Activated T-cell treated with anti-CD3 and anti-CD28 coated beads, Interleukin-2, amount 50 U/mL, for 72 hours (primary cell): ENCODE results near the gene FHL2. TPM values are rescaled to one million over a fixed set of nuclear protein-coding genes. Genes with fewer than 3 reads are reported as not detected.

ENCODE experiments used
- ATAC-seq, 2 donors: fragments of 150-1000 bp; cut with Tn5 transposase; replicated peaks in 1 of 2; 2 replicates each; pipeline ENCODE4 v1.10.0; 2021; ENCODE audit warnings: moderate library complexity in 2 of 2, mild to moderate bottlenecking in 1 of 2
- DNase-seq, 2 donors: peaks; one replicate each; pipeline ENCODE4 v3.0.0; 2021 to 2022; ENCODE audit warnings: mixed read lengths in 1 of 2
- H3K27ac Mint-ChIP-seq: one replicate; pipeline ENCODE4 v1.8.0; 2022; ENCODE audit warnings: mild to moderate bottlenecking, moderate library complexity, mixed read lengths
- H3K27me3 Mint-ChIP-seq: one replicate; pipeline ENCODE4 v1.8.0; 2022; ENCODE audit warnings: low read depth, mixed read lengths
- H3K36me3 Mint-ChIP-seq, 2 donors: one replicate each; pipeline ENCODE4 v1.8.0; 2022; ENCODE audit warnings: mixed read lengths in 2 of 2, mild to moderate bottlenecking in 1 of 2; ENCODE audit not compliant: insufficient read depth in 2 of 2
- H3K4me1 Mint-ChIP-seq: one replicate; pipeline ENCODE4 v1.8.0; 2022; ENCODE audit warnings: low read depth, mixed read lengths
- H3K4me3 Mint-ChIP-seq, 2 donors: one replicate each; pipeline ENCODE4 v1.8.0; 2022; ENCODE audit warnings: mild to moderate bottlenecking in 2 of 2, mixed read lengths in 2 of 2, moderate library complexity in 2 of 2
- H3K9me3 Mint-ChIP-seq, 2 donors: one replicate each; pipeline ENCODE4 v1.8.0; 2022; ENCODE audit warnings: mixed read lengths in 2 of 2
- total RNA-seq, 2 donors: library from RNA; stranded (reverse); gene quantifications; one replicate each; pipeline ENCODE4 v1.2.3, GENCODE V29; 2022

FHL2 gene
- total RNA-seq, 2 donors from 2014 or later, result 2.2 to 7.1 TPM

- no peak for ATAC-seq
- no peak overlapping the region for H3K27ac Mint-ChIP-seq
- H3K27me3 Mint-ChIP-seq, result no peaks in the 10 kb centered on the region
- no peak for DNase-seq
- H3K4me3 Mint-ChIP-seq, result no peak overlapping the region
- no peaks in the 10 kb centered on the region for H3K36me3 Mint-ChIP-seq
- H3K9me3 Mint-ChIP-seq, result no peaks in the 10 kb centered on the region
- peaks cover 5% of the 10 kb centered on the region for H3K4me1 Mint-ChIP-seq
Observed at GRCh38 chr2:105390454-105390853, 8.4 kb downstream of the FHL2 start.

DNA sequence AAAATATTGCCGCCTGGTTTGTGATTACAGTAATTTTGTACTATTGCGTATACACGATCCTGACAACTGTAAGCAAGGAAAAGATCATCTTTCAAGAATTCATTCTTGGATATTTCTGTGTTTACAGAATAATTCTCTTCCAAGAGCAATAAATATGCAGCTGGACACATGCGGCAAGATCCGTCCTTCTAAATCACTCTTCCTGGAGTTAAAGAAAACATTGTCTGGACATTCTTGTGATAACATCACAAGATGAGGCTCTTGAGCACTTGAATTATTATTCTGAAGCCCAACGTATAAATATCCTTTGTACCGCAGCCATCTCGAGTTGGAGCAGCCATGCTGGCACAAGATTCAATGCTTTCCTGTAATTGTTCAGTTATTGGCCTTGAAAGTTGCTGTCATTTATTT lies 9.9 kb downstream of the FHL2 start:
- H3K9me3 Mint-ChIP-seq, result no peaks in the 10 kb centered on the region
- H3K27ac Mint-ChIP-seq, result no peak overlapping the region
- no peaks in the 10 kb centered on the region for H3K27me3 Mint-ChIP-seq
- H3K36me3 Mint-ChIP-seq, result no peaks in the 10 kb centered on the region
- no peak overlapping the region for H3K4me3 Mint-ChIP-seq
- ATAC-seq, result no peak
- H3K4me1 Mint-ChIP-seq, result no peaks in the 10 kb centered on the region
- DNase-seq, result no peak

GRCh38 chr2:105387225-105387624 lies 11.6 kb downstream of the FHL2 start:
- Mint-ChIP-seq H3K27me3 (no peaks in the 10 kb centered on the region), H3K4me1 (no peaks in the 10 kb centered on the region), H3K27ac (no peak overlapping the region), H3K9me3 (no peaks in the 10 kb centered on the region), H3K4me3 (no peak overlapping the region), H3K36me3 (no peaks in the 10 kb centered on the region)
- ATAC-seq (no peak), DNase-seq (no peak)

DNA sequence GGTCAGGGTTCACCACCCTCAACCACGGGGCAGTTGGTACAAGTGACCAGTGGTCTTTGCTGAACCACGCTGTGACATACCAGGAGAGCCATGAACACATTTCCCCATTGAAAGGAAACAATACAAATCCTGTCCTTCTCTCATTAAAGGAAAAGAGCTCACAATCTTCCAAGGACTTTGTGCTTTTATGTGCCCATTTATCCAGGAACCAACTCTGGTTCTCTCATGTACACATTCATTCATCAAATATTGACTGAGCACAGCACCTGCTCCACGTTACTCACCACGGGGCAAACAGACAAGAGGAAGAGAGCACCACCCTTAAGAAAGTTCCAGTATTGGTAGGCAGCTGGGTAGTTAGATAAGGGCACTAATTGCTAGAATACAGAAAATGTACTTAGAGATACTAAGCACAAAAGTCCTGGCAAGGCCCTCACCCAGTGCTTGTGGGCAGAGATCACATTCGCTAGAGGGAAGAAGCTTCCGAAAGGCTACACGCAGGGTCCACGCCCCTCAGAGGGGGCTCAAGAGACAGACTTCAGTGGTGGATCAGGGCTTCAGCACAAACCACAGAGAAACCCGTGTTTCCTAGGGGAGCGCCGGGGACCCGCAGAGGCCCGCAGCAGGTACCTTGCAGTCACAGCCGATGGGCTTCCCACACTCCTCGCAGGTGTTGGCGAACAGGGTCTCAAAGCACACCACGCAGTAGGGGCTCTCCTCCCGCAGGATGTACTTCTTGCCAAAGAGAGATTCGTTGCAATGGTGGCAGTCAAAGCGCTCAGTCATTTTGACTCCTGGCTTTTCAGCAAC lies 12.9 kb downstream of the FHL2 start:
- DNase-seq (no peak), ATAC-seq (no peak)
- H3K27ac Mint-ChIP-seq, result no peak overlapping the region
- H3K27me3 Mint-ChIP-seq, result no peaks in the 10 kb centered on the region
- no peak overlapping the region for H3K4me3 Mint-ChIP-seq
- H3K36me3 Mint-ChIP-seq, result no peaks in the 10 kb centered on the region
- H3K4me1 Mint-ChIP-seq, result no peaks in the 10 kb centered on the region
- no peaks in the 10 kb centered on the region for H3K9me3 Mint-ChIP-seq

GRCh38 chr2:105384861-105385260 lies 14.0 kb downstream of the FHL2 start:
- Mint-ChIP-seq H3K9me3 (no peaks in the 10 kb centered on the region), H3K4me3 (no peak overlapping the region)

GRCh38 chr2:105384216-105384615 lies 14.6 kb downstream of the FHL2 start:
- ATAC-seq, result no peak
- no peak overlapping the region for H3K27ac Mint-ChIP-seq

More at GRCh38 chr2:105384861-105385260, 14.0 kb downstream of the FHL2 start:
- Mint-ChIP-seq H3K27me3 (no peaks in the 10 kb centered on the region), H3K36me3 (no peaks in the 10 kb centered on the region), H3K27ac (no peak overlapping the region), H3K4me1 (no peaks in the 10 kb centered on the region)
- DNase-seq, result no peak
- ATAC-seq, result no peak

DNA sequence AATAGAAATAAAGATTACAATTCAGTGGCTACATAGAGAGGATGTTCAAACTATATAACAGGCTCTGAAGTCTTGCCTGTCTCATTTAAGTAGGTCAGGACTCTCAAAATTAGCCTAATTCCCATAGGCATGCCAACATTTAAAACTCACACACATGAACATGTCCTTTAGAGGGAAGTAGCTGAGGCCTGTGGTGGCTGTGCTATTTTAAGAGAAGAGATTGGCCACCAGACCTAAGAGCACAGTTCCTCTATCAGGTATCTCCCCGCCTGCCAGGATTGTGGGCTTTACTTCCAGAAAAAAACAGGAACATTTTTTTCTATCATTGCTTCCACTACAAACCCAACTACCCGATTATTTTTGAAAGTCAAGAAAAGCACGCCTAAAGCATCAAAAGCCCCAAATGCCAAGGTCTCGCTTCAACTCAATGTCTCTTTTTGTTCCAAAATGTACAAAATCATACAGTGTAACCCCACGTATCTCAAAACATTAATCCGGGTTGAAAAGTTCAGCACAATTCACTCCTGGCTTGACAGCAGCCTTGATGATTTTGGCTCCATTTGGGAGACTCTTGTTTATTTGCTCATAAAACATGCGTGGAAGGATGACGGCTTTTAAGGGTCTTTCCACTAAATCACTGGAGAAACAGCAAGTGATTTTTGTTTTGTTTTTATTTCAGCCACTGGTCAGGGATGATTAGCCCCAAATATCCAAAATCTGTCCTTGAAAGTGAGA lies 15.3 kb downstream of the FHL2 start:
- Mint-ChIP-seq H3K27me3 (no peaks in the 10 kb centered on the region), H3K4me3 (no peak overlapping the region), H3K36me3 (no peaks in the 10 kb centered on the region), H3K9me3 (no peaks in the 10 kb centered on the region), H3K27ac (no peak overlapping the region), H3K4me1 (no peaks in the 10 kb centered on the region)
- DNase-seq, result no peak
- ATAC-seq, result no peak

More at GRCh38 chr2:105384216-105384615, 14.6 kb downstream of the FHL2 start:
- no peak for DNase-seq
- Mint-ChIP-seq H3K4me3 (no peak overlapping the region), H3K9me3 (no peaks in the 10 kb centered on the region), H3K27me3 (no peaks in the 10 kb centered on the region), H3K4me1 (no peaks in the 10 kb centered on the region), H3K36me3 (no peaks in the 10 kb centered on the region)

- H3K27ac Mint-ChIP-seq, result no peak overlapping the region
- H3K36me3 Mint-ChIP-seq, result no peaks in the 10 kb centered on the region
- no peaks in the 10 kb centered on the region for H3K27me3 Mint-ChIP-seq
- no peak overlapping the region for H3K4me3 Mint-ChIP-seq
- H3K9me3 Mint-ChIP-seq, result no peaks in the 10 kb centered on the region
- H3K4me1 Mint-ChIP-seq, result no peaks in the 10 kb centered on the region
- ATAC-seq (no peak), DNase-seq (no peak)
Observed at GRCh38 chr2:105382177-105382576, 16.7 kb downstream of the FHL2 start.

DNA sequence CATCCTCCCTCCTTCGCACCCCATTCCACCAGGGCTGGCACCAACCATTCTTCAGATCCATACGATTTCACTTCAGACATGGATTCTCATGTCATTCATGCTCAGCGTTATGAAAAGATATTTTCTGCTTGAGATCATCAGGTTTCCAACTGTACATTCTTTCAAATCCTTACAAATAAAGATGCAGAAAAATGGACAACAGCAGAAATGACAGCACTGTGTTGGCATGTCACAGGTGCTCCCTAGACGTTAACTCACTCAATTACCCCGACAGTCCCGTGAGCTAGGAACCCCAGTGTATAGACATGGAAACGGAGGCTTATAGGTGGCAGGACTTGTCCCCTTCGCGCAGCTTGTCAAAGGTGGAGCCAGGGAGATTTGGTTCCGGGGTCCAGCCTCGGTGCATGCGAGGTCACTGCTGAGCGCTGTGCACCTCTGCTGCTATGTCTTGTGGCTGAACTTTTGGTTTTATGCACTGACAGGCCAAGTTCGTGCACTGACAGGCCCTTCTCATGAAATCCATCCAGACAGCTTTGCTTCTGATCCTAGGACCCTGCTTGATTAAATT lies 17.7 kb downstream of the FHL2 start:
- H3K27ac Mint-ChIP-seq, result no peak overlapping the region
- no peaks in the 10 kb centered on the region for H3K9me3 Mint-ChIP-seq
- H3K4me3 Mint-ChIP-seq, result no peak overlapping the region
- no peaks in the 10 kb centered on the region for H3K27me3 Mint-ChIP-seq
- H3K36me3 Mint-ChIP-seq, result no peaks in the 10 kb centered on the region
- ATAC-seq, result no peak
- no peak for DNase-seq
- H3K4me1 Mint-ChIP-seq, result no peaks in the 10 kb centered on the region

GRCh38 chr2:105380432-105381100 lies 18.3 kb downstream of the FHL2 start:
- Mint-ChIP-seq H3K36me3 (no peaks in the 10 kb centered on the region), H3K4me1 (no peaks in the 10 kb centered on the region), H3K27ac (no peak overlapping the region), H3K27me3 (no peaks in the 10 kb centered on the region), H3K9me3 (no peaks in the 10 kb centered on the region), H3K4me3 (no peak overlapping the region)
- no peak for ATAC-seq
- DNase-seq, result no peak

DNA sequence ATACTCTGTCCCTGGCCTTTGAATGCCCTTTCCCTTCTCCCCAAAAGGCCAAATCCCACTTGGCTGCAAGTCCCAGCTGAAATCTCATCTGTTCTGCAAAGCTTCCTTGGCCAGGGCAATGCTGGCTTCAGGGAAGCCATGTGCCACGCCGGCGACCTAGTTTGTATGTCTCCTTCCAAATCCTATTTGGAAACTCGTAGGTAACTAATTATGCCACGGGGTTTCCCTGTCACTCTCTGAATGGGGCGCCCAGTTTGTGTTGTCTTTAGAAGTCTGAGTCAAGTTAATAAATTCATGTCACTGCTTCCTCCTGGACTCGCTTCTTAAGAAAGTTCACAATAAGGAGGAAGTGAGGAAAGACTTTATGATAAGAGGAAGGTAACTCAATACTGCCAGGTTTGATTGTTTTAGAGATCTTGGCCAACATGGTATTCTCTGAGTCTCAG lies 19.1 kb downstream of the FHL2 start:
- ATAC-seq, result no peak
- no peaks in the 10 kb centered on the region for H3K27me3 Mint-ChIP-seq
- no peaks in the 10 kb centered on the region for H3K36me3 Mint-ChIP-seq

GRCh38 chr2:105378921-105379383 lies 19.9 kb downstream of the FHL2 start:
- no peak overlapping the region for H3K4me3 Mint-ChIP-seq

More for the DNA sequence above, 19.1 kb downstream of the FHL2 start:
- no peak for DNase-seq
- Mint-ChIP-seq H3K4me1 (no peaks in the 10 kb centered on the region), H3K9me3 (no peaks in the 10 kb centered on the region), H3K27ac (no peak overlapping the region), H3K4me3 (no peak overlapping the region)

More at GRCh38 chr2:105378921-105379383, 19.9 kb downstream of the FHL2 start:
- DNase-seq, result no peak
- Mint-ChIP-seq H3K27ac (no peak overlapping the region), H3K27me3 (no peaks in the 10 kb centered on the region), H3K4me1 (peaks cover 4% of the 10 kb centered on the region), H3K36me3 (no peaks in the 10 kb centered on the region), H3K9me3 (no peaks in the 10 kb centered on the region)
- no peak for ATAC-seq
